Measurements from ENCODE around the gene FYN. TPM values are rescaled to one million over a fixed set of nuclear protein-coding genes. Genes with fewer than 3 reads are reported as not detected.

The FYN gene
- total RNA-seq, 4 donors from 2014 or later = 37.8 to 65.8 (median 53.8) TPM

DNA sequence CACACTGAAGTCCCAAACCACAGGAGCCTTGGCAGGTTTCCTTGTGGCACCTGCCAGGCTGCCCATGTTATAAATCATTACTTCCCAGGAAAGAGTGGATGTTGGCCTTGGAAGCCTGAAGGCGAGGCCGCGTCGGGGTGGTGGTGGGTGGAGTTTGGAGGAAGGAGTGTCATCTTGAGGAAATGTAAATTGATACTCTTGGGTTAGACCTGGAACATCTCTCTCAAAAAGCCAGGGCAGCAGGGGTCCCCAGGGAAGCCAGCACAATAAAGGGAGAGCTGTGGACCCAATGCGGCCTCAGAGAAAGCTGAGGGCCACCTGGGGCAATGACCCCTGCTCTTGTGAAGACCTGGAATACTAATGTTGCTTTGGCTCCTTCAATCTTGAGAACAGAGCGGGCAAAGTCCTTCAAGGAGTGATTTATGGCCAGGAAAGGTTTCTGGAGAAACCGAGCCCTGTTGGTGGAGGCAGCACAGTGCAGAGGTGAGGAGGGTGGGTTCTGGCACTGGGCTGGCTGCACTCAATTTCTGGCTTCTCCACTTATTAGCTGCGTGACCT is 241.3 kb downstream of the FYN start:
- H3K36me3 ChIP-seq = no peaks in the 10 kb centered on the region
- no peak overlapping the region for H3K27ac ChIP-seq (replicated peaks in 1 of 4)
- WGBS = 84% methylated on average over 8 of the region's 8 CpGs
- no peaks in the 10 kb centered on the region for H3K27me3 ChIP-seq
- intact Hi-C loops (cut with DNase I) = no loop called here
- no peaks in the 10 kb centered on the region for H3K9me3 ChIP-seq
- H3K4me3 ChIP-seq = no peak overlapping the region
- TF ChIP-seq, protein P1, sequence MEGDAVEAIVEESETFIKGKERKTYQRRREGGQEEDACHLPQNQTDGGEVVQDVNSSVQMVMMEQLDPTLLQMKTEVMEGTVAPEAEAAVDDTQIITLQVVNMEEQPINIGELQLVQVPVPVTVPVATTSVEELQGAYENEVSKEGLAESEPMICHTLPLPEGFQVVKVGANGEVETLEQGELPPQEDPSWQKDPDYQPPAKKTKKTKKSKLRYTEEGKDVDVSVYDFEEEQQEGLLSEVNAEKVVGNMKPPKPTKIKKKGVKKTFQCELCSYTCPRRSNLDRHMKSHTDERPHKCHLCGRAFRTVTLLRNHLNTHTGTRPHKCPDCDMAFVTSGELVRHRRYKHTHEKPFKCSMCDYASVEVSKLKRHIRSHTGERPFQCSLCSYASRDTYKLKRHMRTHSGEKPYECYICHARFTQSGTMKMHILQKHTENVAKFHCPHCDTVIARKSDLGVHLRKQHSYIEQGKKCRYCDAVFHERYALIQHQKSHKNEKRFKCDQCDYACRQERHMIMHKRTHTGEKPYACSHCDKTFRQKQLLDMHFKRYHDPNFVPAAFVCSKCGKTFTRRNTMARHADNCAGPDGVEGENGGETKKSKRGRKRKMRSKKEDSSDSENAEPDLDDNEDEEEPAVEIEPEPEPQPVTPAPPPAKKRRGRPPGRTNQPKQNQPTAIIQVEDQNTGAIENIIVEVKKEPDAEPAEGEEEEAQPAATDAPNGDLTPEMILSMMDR (IDR thresholded peaks at IDR 0.05) = no peak
- TF ChIP-seq POLR2A (IDR thresholded peaks at IDR 0.05; ENCODE audit: low read depth) (no peak), POLR2AphosphoS5 (IDR thresholded peaks at IDR 0.05) (no peak), EP300 (IDR thresholded peaks at IDR 0.05) (no peak)
- no peak for DNase-seq (ENCODE audit: extremely low spot score)
- H3K4me1 ChIP-seq = peaks cover under 1 to 15% (median 8%) of the 10 kb centered on the region in 4 donors

DNA sequence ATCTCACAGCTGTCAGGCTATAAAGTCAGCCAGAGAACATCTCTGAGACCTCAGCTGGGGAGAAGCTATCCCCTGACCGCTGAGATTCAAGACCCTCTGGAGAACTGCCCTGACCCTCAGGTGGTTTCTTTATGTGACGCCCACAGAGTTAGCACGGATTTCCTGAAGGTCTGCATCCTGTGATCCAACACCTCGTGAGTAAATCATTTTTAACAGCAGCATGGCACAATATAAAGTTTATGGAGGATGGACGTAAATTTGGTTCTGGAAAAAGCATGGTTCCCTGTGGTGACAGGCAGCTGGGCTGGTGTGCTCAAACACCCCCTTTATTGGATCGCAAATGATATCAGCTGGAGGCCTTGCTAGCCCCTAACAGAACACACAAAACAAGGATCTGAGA is 242.2 kb downstream of the FYN start:
- intact Hi-C loops (cut with DNase I) = no loop called here
- 64% methylated on average over 6 of the region's 6 CpGs for WGBS

DNA sequence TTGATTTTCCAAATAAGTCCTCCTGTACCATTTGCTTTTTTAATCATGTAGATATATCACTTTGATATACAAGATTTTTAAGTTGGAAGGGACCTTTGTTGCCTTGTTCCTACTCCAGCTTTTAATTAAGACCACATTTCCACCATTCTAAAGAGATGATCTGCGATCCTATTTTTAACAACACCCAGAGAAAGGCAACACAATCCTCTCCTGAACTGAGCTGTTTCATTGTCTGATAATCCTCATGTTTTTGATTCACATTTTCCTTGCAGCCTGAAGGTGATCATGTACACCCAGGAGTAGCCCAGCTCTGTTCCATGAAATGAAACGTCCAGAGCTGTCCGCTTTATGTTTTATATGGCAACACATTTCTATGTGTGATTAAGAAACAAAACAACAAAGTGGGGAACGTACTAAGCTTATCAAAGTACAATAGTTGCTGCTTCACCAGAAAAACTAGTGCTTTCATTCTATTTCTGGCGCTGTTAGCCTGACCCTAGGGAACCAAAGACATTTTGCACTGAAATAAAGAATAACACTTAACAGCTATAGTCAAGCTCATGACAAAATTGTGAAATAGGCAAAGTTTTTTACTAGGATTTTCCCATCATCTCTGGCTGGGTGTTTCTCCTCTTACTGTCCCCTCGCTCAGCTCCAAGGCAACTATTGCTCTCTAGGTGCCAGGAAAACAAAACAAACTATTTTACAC is 245.0 kb downstream of the FYN start:
- no peaks in the 10 kb centered on the region for H3K36me3 ChIP-seq
- H3K9me3 ChIP-seq = no peaks in the 10 kb centered on the region
- DNase-seq (ENCODE audit: extremely low spot score) = no peak
- peaks cover 13 to 32% (median 22%) of the 10 kb centered on the region in 4 donors for H3K4me1 ChIP-seq
- 56% methylated on average over 6 of the region's 6 CpGs for WGBS
- H3K27ac ChIP-seq (replicated peaks in 1 of 4) = peak overlapping the region; percentile 13 to 59 (median 36)
- H3K4me3 ChIP-seq = no peak overlapping the region
- intact Hi-C loops (cut with DNase I) = no loop called here
- TF ChIP-seq POLR2AphosphoS5 (IDR thresholded peaks at IDR 0.05) = peak in 1 of 2 donors; percentile 25
- TF ChIP-seq, protein P1 (IDR thresholded peaks at IDR 0.05) = no peak
- no peak for TF ChIP-seq POLR2A (IDR thresholded peaks at IDR 0.05; ENCODE audit: low read depth)
- no peak for TF ChIP-seq EP300 (IDR thresholded peaks at IDR 0.05)
- no peaks in the 10 kb centered on the region for H3K27me3 ChIP-seq

More for the DNA sequence above, 242.2 kb downstream of the FYN start:
- Histone ChIP-seq H3K27me3 (no peaks in the 10 kb centered on the region), H3K36me3 (no peaks in the 10 kb centered on the region), H3K4me1 (peaks cover 9 to 21% (median 13%) of the 10 kb centered on the region in 4 donors), H3K9me3 (no peaks in the 10 kb centered on the region), H3K27ac (replicated peaks in 1 of 4) (no peak overlapping the region), H3K4me3 (no peak overlapping the region)
- TF ChIP-seq POLR2A (IDR thresholded peaks at IDR 0.05; ENCODE audit: low read depth) = no peak
- no peak for TF ChIP-seq EP300 (IDR thresholded peaks at IDR 0.05)
- no peak for TF ChIP-seq POLR2AphosphoS5 (IDR thresholded peaks at IDR 0.05)
- TF ChIP-seq, protein P1 (IDR thresholded peaks at IDR 0.05) = no peak
- DNase-seq (ENCODE audit: extremely low spot score) = no peak

DNA sequence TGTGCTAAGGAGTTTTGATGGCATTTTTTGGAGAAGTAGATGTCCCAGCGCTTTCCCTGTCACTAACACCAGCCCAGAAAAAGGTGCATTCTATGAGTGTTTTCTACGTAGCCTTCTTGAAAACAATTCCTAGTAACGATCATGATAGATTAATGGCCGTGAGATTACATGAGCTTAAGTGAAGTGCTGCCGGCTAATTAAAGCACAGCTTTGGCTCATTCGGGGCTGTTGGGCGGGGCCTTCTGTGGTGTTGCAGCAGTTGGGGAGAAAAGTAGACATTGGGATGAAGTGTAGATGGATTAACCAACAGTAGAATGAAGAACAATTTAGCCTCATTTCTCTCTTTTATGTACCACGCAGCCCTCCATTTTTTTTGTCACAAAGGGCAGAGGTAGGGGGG is 246.8 kb downstream of the FYN start:
- Histone ChIP-seq H3K27me3 (no peaks in the 10 kb centered on the region), H3K4me3 (peak overlapping the region; percentile 20 to 32 (median 28)), H3K4me1 (peaks cover 13 to 32% (median 22%) of the 10 kb centered on the region in 4 donors), H3K27ac (replicated peaks in 1 of 4) (peak overlapping the region; percentile 40 to 69 (median 49)), H3K36me3 (no peaks in the 10 kb centered on the region), H3K9me3 (no peaks in the 10 kb centered on the region)
- DNase-seq (ENCODE audit: extremely low spot score) = no peak
- WGBS = 49% methylated on average over 8 of the region's 8 CpGs
- TF ChIP-seq POLR2AphosphoS5 (IDR thresholded peaks at IDR 0.05) = no peak
- no peak for TF ChIP-seq EP300 (IDR thresholded peaks at IDR 0.05)
- intact Hi-C loops (cut with DNase I) = no loop called here

All from esophagus muscularis mucosa (tissue), 4 donors.